SK-N-SH treated with all-trans-retinoic acid at 6 μM for 48 hours (cell line): Measurements from ENCODE around the gene MINDY2.

ENCODE experiments used
- OSR1 ChIP-seq: fragments of 250-450 bp; sonication (Bioruptor Pico); IDR thresholded peaks from 2 replicates; pipeline ENCODE4 v1.8.0; 2022; ENCODE audit warnings: moderate library complexity, mild to moderate bottlenecking, inconsistent platforms
- RARB ChIP-seq: fragments of 250-450 bp; sonication (Bioruptor Pico); IDR thresholded peaks from 2 replicates; pipeline ENCODE4 v1.8.0; 2021; ENCODE audit warnings: mild to moderate bottlenecking, moderate library complexity
- TOX ChIP-seq: fragments of 250-450 bp; sonication (Bioruptor Pico); IDR thresholded peaks from 2 replicates; pipeline ENCODE4 v1.8.0; 2021; ENCODE audit warnings: mild to moderate bottlenecking, moderate library complexity, borderline replicate concordance
- ZFP3 ChIP-seq: fragments of 250-450 bp; sonication (Bioruptor Pico); IDR thresholded peaks from 2 replicates; pipeline ENCODE4 v1.5.0; 2020; ENCODE audit warnings: mild to moderate bottlenecking, moderate library complexity
- TF ChIP-seq, protein P1 (sequence below): fragments of 250-450 bp; sonication (Bioruptor Pico); IDR thresholded peaks from 2 replicates; pipeline ENCODE4 v1.8.0; 2020; ENCODE audit warnings: mild to moderate bottlenecking, moderate library complexity, borderline replicate concordance
- TF ChIP-seq, protein P2 (sequence below): fragments of 250-450 bp; sonication (Bioruptor Pico); IDR thresholded peaks from 2 replicates; pipeline ENCODE4 v1.5.0; 2020; ENCODE audit warnings: mild to moderate bottlenecking, moderate library complexity
- TF ChIP-seq, protein P3 (sequence below): fragments of 250-450 bp; sonication (Bioruptor Pico); IDR thresholded peaks from 2 replicates; pipeline ENCODE4 v1.8.0; 2021; ENCODE audit warnings: low read depth, mild to moderate bottlenecking, moderate library complexity, borderline replicate concordance

DNA sequence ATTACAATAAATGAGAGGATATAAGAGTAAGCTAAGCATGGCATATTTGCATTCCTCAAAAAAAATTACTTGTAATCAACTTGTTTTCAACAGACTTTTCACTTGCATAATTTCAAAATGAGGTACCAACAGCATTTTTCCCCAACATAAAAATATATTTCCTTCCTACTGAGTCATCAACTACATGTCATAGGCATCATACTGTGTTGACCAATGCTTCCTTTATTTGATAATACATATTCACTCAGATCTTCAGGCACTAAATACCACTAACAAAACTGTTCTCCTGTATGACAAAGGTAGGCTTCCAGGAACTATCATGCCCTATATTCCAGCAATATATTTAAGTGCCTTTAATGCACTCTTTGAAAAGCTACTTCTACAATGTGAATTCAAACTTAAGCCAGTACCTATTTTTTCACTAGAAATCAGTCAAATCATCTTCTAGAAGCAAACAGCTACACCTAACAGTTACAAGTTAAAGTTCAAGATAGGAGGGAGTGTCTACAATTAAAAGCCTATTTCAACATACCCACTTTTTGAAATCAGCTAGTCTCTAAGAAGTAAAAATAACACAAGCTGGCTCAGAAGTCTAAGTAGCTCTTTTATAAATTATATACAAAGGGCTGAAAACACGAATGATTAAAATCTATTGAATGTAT is 32.9 kb upstream of the MINDY2 start:
- TF ChIP-seq, protein P1, sequence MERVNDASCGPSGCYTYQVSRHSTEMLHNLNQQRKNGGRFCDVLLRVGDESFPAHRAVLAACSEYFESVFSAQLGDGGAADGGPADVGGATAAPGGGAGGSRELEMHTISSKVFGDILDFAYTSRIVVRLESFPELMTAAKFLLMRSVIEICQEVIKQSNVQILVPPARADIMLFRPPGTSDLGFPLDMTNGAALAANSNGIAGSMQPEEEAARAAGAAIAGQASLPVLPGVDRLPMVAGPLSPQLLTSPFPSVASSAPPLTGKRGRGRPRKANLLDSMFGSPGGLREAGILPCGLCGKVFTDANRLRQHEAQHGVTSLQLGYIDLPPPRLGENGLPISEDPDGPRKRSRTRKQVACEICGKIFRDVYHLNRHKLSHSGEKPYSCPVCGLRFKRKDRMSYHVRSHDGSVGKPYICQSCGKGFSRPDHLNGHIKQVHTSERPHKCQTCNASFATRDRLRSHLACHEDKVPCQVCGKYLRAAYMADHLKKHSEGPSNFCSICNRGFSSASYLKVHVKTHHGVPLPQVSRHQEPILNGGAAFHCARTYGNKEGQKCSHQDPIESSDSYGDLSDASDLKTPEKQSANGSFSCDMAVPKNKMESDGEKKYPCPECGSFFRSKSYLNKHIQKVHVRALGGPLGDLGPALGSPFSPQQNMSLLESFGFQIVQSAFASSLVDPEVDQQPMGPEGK (CRISPR knock-in tag) = no peak
- no peak for TF ChIP-seq OSR1 (CRISPR knock-in tag)
- TF ChIP-seq RARB = no peak
- TF ChIP-seq, protein P2, sequence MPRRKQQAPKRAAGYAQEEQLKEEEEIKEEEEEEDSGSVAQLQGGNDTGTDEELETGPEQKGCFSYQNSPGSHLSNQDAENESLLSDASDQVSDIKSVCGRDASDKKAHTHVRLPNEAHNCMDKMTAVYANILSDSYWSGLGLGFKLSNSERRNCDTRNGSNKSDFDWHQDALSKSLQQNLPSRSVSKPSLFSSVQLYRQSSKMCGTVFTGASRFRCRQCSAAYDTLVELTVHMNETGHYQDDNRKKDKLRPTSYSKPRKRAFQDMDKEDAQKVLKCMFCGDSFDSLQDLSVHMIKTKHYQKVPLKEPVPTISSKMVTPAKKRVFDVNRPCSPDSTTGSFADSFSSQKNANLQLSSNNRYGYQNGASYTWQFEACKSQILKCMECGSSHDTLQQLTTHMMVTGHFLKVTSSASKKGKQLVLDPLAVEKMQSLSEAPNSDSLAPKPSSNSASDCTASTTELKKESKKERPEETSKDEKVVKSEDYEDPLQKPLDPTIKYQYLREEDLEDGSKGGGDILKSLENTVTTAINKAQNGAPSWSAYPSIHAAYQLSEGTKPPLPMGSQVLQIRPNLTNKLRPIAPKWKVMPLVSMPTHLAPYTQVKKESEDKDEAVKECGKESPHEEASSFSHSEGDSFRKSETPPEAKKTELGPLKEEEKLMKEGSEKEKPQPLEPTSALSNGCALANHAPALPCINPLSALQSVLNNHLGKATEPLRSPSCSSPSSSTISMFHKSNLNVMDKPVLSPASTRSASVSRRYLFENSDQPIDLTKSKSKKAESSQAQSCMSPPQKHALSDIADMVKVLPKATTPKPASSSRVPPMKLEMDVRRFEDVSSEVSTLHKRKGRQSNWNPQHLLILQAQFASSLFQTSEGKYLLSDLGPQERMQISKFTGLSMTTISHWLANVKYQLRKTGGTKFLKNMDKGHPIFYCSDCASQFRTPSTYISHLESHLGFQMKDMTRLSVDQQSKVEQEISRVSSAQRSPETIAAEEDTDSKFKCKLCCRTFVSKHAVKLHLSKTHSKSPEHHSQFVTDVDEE (CRISPR knock-in tag) = no peak
- TF ChIP-seq ZFP3 (CRISPR knock-in tag) = no peak
- no peak for TF ChIP-seq TOX (CRISPR knock-in tag)
- TF ChIP-seq, protein P3, sequence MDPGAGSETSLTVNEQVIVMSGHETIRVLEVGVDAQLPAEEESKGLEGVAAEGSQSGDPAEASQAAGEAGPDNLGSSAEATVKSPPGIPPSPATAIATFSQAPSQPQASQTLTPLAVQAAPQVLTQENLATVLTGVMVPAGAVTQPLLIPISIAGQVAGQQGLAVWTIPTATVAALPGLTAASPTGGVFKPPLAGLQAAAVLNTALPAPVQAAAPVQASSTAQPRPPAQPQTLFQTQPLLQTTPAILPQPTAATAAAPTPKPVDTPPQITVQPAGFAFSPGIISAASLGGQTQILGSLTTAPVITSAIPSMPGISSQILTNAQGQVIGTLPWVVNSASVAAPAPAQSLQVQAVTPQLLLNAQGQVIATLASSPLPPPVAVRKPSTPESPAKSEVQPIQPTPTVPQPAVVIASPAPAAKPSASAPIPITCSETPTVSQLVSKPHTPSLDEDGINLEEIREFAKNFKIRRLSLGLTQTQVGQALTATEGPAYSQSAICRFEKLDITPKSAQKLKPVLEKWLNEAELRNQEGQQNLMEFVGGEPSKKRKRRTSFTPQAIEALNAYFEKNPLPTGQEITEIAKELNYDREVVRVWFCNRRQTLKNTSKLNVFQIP (CRISPR knock-in tag) = no peak
